GM12864 (cell line): Measurements from ENCODE around the gene PSME1.
A peak's percentile ranks its signal among the peaks of the same experiment; 100 is the strongest.

Experiments
- DNase-seq: peaks from one replicate; pipeline ENCODE4 v3.0.0-alpha.2; 2011; ENCODE audit warnings: low read depth
- H3K4me3 ChIP-seq: 2 replicates; pipeline ENCODE4 v1.5.1; 2011; ENCODE audit warnings: mild to moderate bottlenecking, low read depth, low read length, control low read depth
- CTCF ChIP-seq: IDR thresholded peaks from 2 replicates; pipeline ENCODE4 v1.5.1; 2011; ENCODE audit warnings: low read depth, mild to moderate bottlenecking, moderate library complexity, low read length, control low read depth, inconsistent platforms; ENCODE audit errors: missing control alignments

Gene PSME1

GRCh38 chr14:24093207-24093900, 42.6 kb upstream of the PSME1 start:
- DNase-seq: no peak
- no peak for TF ChIP-seq CTCF
- H3K4me3 ChIP-seq: peak overlapping the region; percentile 96

DNA sequence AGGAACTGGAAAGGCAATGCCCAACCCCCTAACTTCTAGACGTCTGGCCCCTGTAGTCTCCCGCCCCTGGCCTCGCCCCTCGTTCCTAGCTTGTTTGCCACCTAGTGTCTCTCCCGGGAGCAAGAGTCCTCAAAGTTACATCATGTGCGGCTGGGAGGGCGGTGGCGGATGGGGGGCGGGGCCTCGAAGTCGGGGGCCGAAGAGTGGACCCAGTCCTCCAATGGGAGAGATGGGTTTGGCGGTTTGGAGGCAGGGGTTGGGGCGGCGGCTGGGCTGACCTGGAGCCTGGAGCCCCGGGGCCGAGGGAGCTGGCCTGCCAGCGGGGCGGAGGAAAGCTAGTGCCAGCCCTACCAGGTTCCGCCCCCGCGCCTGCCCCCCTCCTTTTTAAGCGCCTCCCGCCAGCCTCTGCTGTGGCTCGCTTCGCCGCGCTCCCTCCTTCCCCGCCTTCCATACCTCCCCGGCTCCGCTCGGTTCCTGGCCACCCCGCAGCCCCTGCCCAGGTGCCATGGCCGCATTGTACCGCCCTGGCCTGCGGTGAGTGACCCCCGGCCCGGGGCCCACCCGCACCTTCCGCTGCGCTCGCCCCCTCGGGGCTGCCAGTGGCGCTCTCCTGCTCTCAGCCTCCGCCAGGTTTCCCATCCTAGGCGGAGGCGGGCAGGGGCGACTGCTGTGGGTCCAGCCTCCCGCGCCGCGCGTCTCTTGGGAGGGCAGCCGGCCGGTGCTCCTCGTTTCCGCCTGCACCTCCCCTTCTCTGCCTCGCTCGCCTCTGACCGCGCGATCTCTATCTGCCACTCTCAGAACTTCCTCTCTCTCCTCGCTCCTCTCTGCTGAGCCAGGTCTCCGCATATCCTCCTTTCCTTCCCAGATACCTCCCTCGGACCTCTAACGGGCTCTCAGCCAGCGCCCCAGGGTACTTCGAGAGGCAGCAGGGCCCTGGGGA, 41.8 kb upstream of the PSME1 start, which contains the start of gene PCK2:
PCK2 (plus strand) TSS at position 411 of the 940 bp plus-strand sequence; CDS start at position 506, 95 bp downstream.
- TF ChIP-seq CTCF: no peak
- peak within 1 kb of the TSS; percentile 96 for H3K4me3 ChIP-seq
- peak; percentile 70 for DNase-seq

- peak overlapping the region; percentile 96 for H3K4me3 ChIP-seq
- TF ChIP-seq CTCF: no peak
- no peak for DNase-seq
Measured at GRCh38 chr14:24094841-24095270, 41.1 kb upstream of the PSME1 start.

GRCh38 chr14:24095271-24096068, 40.5 kb upstream of the PSME1 start:
- no peak for TF ChIP-seq CTCF
- peak overlapping the region; percentile 96 for H3K4me3 ChIP-seq
- peak; percentile 93 for DNase-seq

GRCh38 chr14:24096545-24097181, 39.3 kb upstream of the PSME1 start:
- no peak overlapping the region for H3K4me3 ChIP-seq
- TF ChIP-seq CTCF: no peak
- DNase-seq: no peak

DNA sequence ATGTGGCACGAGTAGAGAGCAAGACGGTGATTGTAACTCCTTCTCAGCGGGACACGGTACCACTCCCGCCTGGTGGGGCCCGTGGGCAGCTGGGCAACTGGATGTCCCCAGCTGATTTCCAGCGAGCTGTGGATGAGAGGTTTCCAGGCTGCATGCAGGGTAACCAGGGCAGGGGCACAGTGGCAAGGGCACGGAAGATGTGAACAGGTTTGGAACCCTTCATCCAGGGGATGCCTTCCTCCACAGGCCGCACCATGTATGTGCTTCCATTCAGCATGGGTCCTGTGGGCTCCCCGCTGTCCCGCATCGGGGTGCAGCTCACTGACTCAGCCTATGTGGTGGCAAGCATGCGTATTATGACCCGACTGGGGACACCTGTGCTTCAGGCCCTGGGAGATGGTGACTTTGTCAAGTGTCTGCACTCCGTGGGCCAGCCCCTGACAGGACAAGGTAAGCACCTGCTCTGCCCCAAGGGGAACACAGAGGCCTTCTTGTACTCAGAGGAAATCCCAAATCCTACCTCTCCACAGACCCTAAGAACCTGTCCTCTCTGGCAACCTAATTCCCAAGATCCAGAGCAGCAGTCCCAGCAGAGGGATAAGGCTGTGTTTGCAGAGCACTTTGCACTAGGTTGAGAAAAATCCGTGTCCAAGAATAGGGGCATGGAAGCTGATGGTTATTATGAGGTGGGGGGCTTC, 37.6 kb upstream of the PSME1 start:
- no peak for DNase-seq
- no peak for TF ChIP-seq CTCF
- no peak overlapping the region for H3K4me3 ChIP-seq
